Measurements from ENCODE around the gene ZNF275.

The ZNF275 gene

GRCh38 chrX:153336988-153337387 lies 3.0 kb downstream of the ZNF275 start:
- ChIA-PET CTCF (interaction anchor here (1.0 kb wide), 1 partner anchor 377 kb away, joined by 3 read pairs; no protein-coding TSS in a partner anchor), POLR2A (no interaction called here)
- no peak for TF ChIP-seq CTCF (IDR thresholded peaks at IDR 0.05; ENCODE audit: control extremely low read depth, extremely low read depth, low read depth, missing control alignments)
- no peak for DNase-seq (ENCODE audit: extremely low spot score)

GRCh38 chrX:153338836-153339235 lies 4.9 kb downstream of the ZNF275 start:
- TF ChIP-seq CTCF (IDR thresholded peaks at IDR 0.05; ENCODE audit: control extremely low read depth, extremely low read depth, low read depth, missing control alignments) = no peak
- POLR2A ChIA-PET = no interaction called here
- CTCF ChIA-PET = interaction anchor here (1.3 kb wide), 1 partner anchor 13 kb away, joined by 3 read pairs; no protein-coding TSS in a partner anchor
- no peak for DNase-seq (ENCODE audit: extremely low spot score)

- CTCF ChIA-PET = no interaction called here
- no peak for TF ChIP-seq CTCF (IDR thresholded peaks at IDR 0.05; ENCODE audit: control extremely low read depth, extremely low read depth, low read depth, missing control alignments)
- no peak for DNase-seq (ENCODE audit: extremely low spot score)
- POLR2A ChIA-PET = no interaction called here
These were observed 5.7 kb downstream of the ZNF275 start for GRCh38 chrX:153339662-153340061.

- POLR2A ChIA-PET = no interaction called here
These were observed 6.2 kb downstream of the ZNF275 start for GRCh38 chrX:153340111-153340510.

GRCh38 chrX:153342762-153343558 lies 9.0 kb downstream of the ZNF275 start:
- CTCF ChIA-PET = interaction anchor here (1.5 kb wide), 1 partner anchor 402 kb away, joined by 3 read pairs; no protein-coding TSS in a partner anchor
- POLR2A ChIA-PET = no interaction called here
- no peak for DNase-seq (ENCODE audit: extremely low spot score)
- TF ChIP-seq CTCF (IDR thresholded peaks at IDR 0.05; ENCODE audit: control extremely low read depth, extremely low read depth, low read depth, missing control alignments) = no peak

More at GRCh38 chrX:153340111-153340510, 6.2 kb downstream of the ZNF275 start:
- CTCF ChIA-PET = no interaction called here
- TF ChIP-seq CTCF (IDR thresholded peaks at IDR 0.05; ENCODE audit: control extremely low read depth, extremely low read depth, low read depth, missing control alignments) = no peak
- no peak for DNase-seq (ENCODE audit: extremely low spot score)

GRCh38 chrX:153343674-153344073 lies 9.7 kb downstream of the ZNF275 start:
- ChIA-PET CTCF (no interaction called here), POLR2A (no interaction called here)
- DNase-seq (ENCODE audit: extremely low spot score) = no peak
- TF ChIP-seq CTCF (IDR thresholded peaks at IDR 0.05; ENCODE audit: control extremely low read depth, extremely low read depth, low read depth, missing control alignments) = no peak
